SH-SY5Y (cell line): ENCODE measurements around the gene MXRA7.

Experiments used
- GATA2 ChIP-seq: IDR thresholded peaks from 2 replicates; pipeline ENCODE4 v1.6.1; 2011; ENCODE audit warnings: mild to moderate bottlenecking, low read depth, low read length
- GATA3 ChIP-seq: IDR thresholded peaks from 2 replicates; pipeline ENCODE4 v1.6.1; 2011; ENCODE audit warnings: low read depth, mild to moderate bottlenecking, low read length, moderate library complexity

DNA sequence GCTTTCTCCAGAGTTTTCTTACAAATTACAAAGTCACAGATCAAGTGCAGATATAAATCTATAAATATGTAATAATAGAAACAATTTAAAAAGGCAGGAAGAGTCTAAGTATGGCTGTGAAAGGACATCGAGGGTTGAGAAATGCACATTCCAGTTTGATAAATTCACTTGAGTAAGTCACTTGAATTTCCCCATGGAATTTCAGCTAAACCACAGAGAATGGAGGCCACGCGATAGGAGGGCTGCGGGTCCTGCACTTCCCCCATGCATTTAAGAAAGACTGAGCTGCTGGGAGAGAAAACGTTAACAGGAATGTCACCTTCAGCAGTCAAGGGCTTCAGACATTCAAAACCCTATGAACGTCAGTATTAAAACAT lies 6.1 kb upstream of the MXRA7 start:
- TF ChIP-seq GATA2 (no peak), GATA3 (no peak)
